ENCODE data around the gene TSPAN31. TPM values are rescaled to one million over a fixed set of nuclear protein-coding genes. Genes with fewer than 3 reads are reported as not detected.

TSPAN31 gene
- total RNA-seq, 1 donor from 2014 or later: 21.5 TPM

DNA sequence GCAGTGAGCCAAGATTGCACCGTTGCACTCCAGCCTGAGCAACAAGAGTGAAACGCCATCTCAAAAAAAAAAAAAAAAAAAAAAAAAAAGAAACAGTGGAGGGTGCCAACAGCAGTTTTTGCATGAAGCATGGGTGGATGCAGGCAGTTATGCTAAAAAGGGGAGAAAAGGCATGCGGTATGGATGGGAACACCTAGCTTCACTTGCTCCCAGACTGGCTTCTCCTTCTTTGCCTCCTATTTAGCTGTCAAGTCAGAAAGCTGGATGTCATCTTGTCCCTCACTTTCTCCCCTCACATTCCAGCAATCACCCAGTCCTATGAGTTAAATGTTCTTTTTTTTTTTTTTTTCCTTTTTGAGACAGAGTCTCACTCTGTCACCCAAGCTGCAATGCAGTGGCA, 30.2 kb downstream of the TSPAN31 start:
- Mint-ChIP-seq H3K9me3 (ENCODE audit: low read depth) (no peaks in the 10 kb centered on the region), H3K27ac (ENCODE audit: unreplicated experiment) (no peak overlapping the region), H3K36me3 (ENCODE audit: low read depth) (peaks cover 17% of the 10 kb centered on the region), H3K27me3 (ENCODE audit: low read depth) (no peaks in the 10 kb centered on the region), H3K4me3 (ENCODE audit: unreplicated experiment) (no peak overlapping the region), H3K4me1 (ENCODE audit: low read depth) (peaks cover 26% of the 10 kb centered on the region)
- no peak for DNase-seq (ENCODE audit: low spot score)
- TF ChIP-seq, protein P1, sequence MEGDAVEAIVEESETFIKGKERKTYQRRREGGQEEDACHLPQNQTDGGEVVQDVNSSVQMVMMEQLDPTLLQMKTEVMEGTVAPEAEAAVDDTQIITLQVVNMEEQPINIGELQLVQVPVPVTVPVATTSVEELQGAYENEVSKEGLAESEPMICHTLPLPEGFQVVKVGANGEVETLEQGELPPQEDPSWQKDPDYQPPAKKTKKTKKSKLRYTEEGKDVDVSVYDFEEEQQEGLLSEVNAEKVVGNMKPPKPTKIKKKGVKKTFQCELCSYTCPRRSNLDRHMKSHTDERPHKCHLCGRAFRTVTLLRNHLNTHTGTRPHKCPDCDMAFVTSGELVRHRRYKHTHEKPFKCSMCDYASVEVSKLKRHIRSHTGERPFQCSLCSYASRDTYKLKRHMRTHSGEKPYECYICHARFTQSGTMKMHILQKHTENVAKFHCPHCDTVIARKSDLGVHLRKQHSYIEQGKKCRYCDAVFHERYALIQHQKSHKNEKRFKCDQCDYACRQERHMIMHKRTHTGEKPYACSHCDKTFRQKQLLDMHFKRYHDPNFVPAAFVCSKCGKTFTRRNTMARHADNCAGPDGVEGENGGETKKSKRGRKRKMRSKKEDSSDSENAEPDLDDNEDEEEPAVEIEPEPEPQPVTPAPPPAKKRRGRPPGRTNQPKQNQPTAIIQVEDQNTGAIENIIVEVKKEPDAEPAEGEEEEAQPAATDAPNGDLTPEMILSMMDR (IDR thresholded peaks at IDR 0.05): no peak

DNA sequence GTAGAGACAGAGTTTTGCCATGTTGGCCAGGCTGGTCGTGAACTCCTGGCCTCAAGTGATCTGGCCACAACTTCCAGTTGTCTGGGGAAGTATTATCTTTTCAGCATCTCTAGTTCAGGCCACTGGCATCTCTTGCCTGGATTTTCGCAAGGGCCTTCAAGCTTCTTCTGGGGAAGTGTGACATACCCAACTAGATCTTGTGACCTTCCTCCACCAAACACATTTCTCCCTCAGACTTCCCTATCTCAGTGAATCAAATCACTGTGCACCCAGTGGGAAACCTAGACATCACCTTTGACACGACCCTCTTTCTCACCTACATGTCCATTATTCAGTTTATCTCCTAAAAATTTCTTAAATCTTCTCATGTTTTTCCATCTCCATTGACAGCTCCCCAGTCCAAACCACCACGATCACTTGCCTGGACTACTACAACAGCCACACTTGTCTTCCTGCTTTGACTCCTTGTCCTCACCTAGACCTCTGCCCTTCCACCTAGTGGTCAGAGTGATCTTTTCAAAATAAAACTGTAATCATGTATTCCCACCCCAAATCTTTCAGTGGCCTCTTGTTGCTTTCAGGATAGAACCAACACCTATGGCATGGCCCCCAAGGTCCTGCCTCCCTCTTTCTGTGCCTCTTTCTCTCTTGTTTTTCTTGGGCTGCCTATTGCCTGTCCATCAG, 30.9 kb downstream of the TSPAN31 start:
- TF ChIP-seq, protein P1 (IDR thresholded peaks at IDR 0.05): peak; percentile 13
- no peak for DNase-seq (ENCODE audit: low spot score)
- Mint-ChIP-seq H3K4me3 (ENCODE audit: unreplicated experiment) (no peak overlapping the region), H3K9me3 (ENCODE audit: low read depth) (no peaks in the 10 kb centered on the region), H3K27ac (ENCODE audit: unreplicated experiment) (peak overlapping the region; percentile 8), H3K27me3 (ENCODE audit: low read depth) (no peaks in the 10 kb centered on the region), H3K4me1 (ENCODE audit: low read depth) (peaks cover 26% of the 10 kb centered on the region), H3K36me3 (ENCODE audit: low read depth) (peaks cover 13% of the 10 kb centered on the region)

DNA sequence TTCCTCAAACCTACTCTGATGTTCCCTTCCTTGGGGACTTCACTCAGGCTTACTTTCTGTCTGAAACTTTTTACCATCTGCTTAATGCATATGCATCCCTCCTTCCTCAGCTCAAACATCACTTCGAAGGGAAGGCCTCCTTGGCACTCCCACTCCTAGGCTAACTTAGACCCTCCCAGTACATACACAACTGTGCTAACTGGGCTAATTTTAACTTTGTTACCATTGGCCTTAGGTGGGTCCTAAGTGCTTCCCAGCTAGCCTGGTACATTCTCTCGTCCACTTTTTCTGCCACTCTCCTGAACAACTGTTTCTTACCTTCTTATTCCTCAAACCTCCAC, 31.4 kb downstream of the TSPAN31 start:
- no peak overlapping the region for H3K27ac Mint-ChIP-seq (ENCODE audit: unreplicated experiment)
- TF ChIP-seq, protein P1 (IDR thresholded peaks at IDR 0.05): no peak
- H3K4me1 Mint-ChIP-seq (ENCODE audit: low read depth): peaks cover 23% of the 10 kb centered on the region
- no peak for DNase-seq (ENCODE audit: low spot score)
- no peaks in the 10 kb centered on the region for H3K27me3 Mint-ChIP-seq (ENCODE audit: low read depth)
- no peak overlapping the region for H3K4me3 Mint-ChIP-seq (ENCODE audit: unreplicated experiment)
- peaks cover 13% of the 10 kb centered on the region for H3K36me3 Mint-ChIP-seq (ENCODE audit: low read depth)
- no peaks in the 10 kb centered on the region for H3K9me3 Mint-ChIP-seq (ENCODE audit: low read depth)

DNA sequence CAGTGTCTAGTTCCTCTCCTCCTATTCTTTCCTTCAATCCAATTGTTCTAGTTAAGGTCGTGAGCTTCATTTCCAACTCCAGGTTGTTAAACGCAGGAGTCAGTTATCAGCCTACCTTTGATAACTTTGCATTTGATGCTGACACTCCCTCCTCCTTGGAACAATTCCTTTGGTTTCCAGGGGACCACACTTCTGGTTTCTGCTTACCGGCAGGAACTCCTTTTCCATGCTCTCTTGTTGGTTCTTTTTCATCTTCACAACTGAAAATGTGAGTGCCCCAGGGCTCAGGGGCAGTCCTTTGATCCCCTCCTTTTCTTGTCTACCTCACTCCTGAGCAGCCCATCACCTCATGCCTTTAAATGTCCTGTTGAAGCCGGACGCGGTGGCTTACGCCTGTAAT, 32.5 kb downstream of the TSPAN31 start:
- Mint-ChIP-seq H3K4me1 (ENCODE audit: low read depth) (peaks cover 16% of the 10 kb centered on the region), H3K27ac (ENCODE audit: unreplicated experiment) (no peak overlapping the region), H3K36me3 (ENCODE audit: low read depth) (peaks cover 13% of the 10 kb centered on the region), H3K9me3 (ENCODE audit: low read depth) (no peaks in the 10 kb centered on the region), H3K4me3 (ENCODE audit: unreplicated experiment) (no peak overlapping the region), H3K27me3 (ENCODE audit: low read depth) (no peaks in the 10 kb centered on the region)
- DNase-seq (ENCODE audit: low spot score): no peak
- TF ChIP-seq, protein P1 (IDR thresholded peaks at IDR 0.05): no peak

DNA sequence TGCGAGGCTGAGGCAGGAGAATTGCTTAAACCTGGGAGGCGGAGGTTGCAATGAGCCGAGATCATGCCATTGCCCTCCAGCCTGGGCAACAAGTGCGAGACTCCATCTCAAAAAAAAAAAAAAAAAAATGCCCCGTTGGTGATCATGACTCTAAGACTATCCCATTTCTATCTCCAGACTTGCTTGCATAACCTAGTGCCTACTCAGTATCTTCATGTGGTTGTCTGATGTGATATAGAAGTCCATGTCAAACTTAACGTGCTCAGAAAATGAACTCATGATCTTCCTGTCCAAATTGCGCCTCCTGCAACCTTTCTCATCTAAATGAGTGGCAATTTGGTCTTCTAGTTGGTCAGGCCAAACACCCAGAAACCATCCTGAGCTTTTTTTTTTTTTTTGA, 33.1 kb downstream of the TSPAN31 start:
- no peak overlapping the region for H3K4me3 Mint-ChIP-seq (ENCODE audit: unreplicated experiment)
- H3K36me3 Mint-ChIP-seq (ENCODE audit: low read depth): peaks cover 14% of the 10 kb centered on the region
- H3K4me1 Mint-ChIP-seq (ENCODE audit: low read depth): peaks cover 17% of the 10 kb centered on the region
- H3K27ac Mint-ChIP-seq (ENCODE audit: unreplicated experiment): no peak overlapping the region
- TF ChIP-seq, protein P1 (IDR thresholded peaks at IDR 0.05): no peak
- H3K9me3 Mint-ChIP-seq (ENCODE audit: low read depth): no peaks in the 10 kb centered on the region
- DNase-seq (ENCODE audit: low spot score): no peak
- no peaks in the 10 kb centered on the region for H3K27me3 Mint-ChIP-seq (ENCODE audit: low read depth)

Data from chondrocyte (in vitro differentiated cells).